BLaER1 (cell line): ENCODE measurements around the gene GABRR3.
"Not testable (repeated sequence)": the region's sequence is repeated elsewhere in the genome, so short reads cannot be mapped to it uniquely, and the experiment has no call there.

Experiments used
- H3K27ac ChIP-seq: shearing (Covaris generic); formaldehyde crosslinking; 2 replicates; pipeline ENCODE4 v1.8.1; 2022
- H3K27me3 ChIP-seq: shearing (Covaris generic); formaldehyde crosslinking; 2 replicates; pipeline ENCODE4 v1.8.1; 2022
- H3K36me3 ChIP-seq: shearing (Covaris generic); formaldehyde crosslinking; 2 replicates; pipeline ENCODE4 v1.8.1; 2022
- H3K4me1 ChIP-seq: shearing (Covaris generic); formaldehyde crosslinking; 2 replicates; pipeline ENCODE4 v1.8.1; 2022
- H3K4me2 ChIP-seq: shearing (Covaris generic); formaldehyde crosslinking; 2 replicates; pipeline ENCODE4 v1.8.1; 2022
- H3K4me3 ChIP-seq: shearing (Covaris generic); formaldehyde crosslinking; 2 replicates; pipeline ENCODE4 v1.8.1; 2022
- H3K9ac ChIP-seq: shearing (Covaris generic); formaldehyde crosslinking; 2 replicates; pipeline ENCODE4 v1.8.1; 2022
- H3K9me3 ChIP-seq: shearing (Covaris generic); formaldehyde crosslinking; 2 replicates; pipeline ENCODE4 v1.8.1; 2022
- H4K20me1 ChIP-seq: shearing (Covaris generic); formaldehyde crosslinking; 2 replicates; pipeline ENCODE4 v1.8.1; 2022
- Cebpa-rat ChIP-seq: shearing (Covaris generic); IDR thresholded peaks from 2 replicates; pipeline ENCODE4 v1.8.1; 2022

The GABRR3 gene

DNA sequence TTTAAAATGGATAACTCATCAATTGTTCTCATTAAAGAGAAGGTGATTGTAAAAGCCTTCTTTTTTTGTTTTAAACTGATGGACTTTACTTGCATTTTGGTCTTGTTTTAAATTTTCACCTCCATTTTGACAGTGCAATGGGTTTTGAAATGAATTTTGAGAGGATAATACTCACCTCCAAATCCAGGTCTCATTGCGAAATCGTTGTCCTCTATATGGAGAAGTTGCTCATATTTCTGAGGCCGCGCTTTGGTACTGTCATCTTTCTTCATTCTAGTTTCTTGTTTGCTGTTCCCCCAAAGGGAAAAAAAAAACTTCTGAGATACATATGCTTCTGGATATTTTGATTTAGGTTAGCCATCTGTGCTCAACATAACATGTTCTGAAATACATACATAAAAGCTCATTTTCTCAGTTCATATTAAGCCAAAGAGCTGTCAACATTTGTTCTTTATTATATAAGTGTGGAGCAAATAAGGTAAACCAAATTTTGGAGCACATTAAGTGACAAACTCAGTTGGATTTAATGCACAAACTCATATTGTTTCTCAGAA, 9.6 kb downstream of the GABRR3 start:
- Histone ChIP-seq H3K36me3 (no peaks in the 10 kb centered on the region), H3K27ac (no peak overlapping the region), H4K20me1 (no peaks in the 10 kb centered on the region), H3K9ac (no peak overlapping the region), H3K4me2 (no peak overlapping the region), H3K9me3 (no peaks in the 10 kb centered on the region), H3K4me1 (no peaks in the 10 kb centered on the region), H3K4me3 (no peak overlapping the region), H3K27me3 (no peaks in the 10 kb centered on the region)
- no peak for TF ChIP-seq Cebpa-rat

DNA sequence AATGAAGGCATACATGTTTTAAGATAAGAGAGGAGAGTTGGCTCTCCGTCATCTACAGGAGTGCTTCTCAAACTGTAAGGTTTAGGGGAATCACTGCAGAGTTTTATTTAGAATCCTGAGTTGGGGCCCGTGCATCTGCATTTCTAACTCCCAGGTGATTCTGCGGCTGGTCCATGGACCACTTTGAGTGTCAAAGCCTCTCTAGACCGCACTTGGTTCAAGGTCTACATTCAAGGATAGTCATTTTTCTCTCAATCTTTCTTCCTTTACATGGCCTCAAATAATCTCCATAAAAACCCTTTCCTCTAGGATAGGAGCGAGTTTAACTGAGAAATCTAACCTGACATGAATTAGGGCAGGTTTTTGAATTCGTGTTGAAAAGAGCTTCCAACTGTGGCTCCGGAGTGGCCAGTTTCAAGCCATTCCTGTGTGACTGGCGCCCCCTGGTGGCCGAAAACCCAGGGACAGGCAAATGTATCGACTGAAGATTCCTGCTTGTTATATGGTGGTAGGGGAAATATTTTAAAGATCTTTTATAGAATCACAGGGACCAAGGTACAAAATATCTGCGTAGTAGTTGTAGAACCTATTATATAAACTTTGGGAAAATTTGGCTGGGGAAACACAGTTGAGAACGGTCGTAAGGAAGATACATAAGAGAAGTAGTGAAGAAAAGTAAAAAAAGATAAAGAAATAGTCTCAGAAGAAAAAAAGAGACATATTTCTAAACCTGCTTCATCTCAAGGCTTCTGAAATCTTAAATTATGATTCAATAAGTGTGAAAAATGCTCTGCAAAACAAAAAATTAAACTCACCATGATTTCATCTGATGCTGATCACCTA, 11.9 kb downstream of the GABRR3 start:
- Histone ChIP-seq H4K20me1 (no peaks in the 10 kb centered on the region), H3K9ac (no peak overlapping the region), H3K27ac (no peak overlapping the region), H3K9me3 (no peaks in the 10 kb centered on the region), H3K36me3 (no peaks in the 10 kb centered on the region), H3K4me2 (no peak overlapping the region), H3K27me3 (no peaks in the 10 kb centered on the region), H3K4me3 (no peak overlapping the region), H3K4me1 (no peaks in the 10 kb centered on the region)
- TF ChIP-seq Cebpa-rat: no peak

DNA sequence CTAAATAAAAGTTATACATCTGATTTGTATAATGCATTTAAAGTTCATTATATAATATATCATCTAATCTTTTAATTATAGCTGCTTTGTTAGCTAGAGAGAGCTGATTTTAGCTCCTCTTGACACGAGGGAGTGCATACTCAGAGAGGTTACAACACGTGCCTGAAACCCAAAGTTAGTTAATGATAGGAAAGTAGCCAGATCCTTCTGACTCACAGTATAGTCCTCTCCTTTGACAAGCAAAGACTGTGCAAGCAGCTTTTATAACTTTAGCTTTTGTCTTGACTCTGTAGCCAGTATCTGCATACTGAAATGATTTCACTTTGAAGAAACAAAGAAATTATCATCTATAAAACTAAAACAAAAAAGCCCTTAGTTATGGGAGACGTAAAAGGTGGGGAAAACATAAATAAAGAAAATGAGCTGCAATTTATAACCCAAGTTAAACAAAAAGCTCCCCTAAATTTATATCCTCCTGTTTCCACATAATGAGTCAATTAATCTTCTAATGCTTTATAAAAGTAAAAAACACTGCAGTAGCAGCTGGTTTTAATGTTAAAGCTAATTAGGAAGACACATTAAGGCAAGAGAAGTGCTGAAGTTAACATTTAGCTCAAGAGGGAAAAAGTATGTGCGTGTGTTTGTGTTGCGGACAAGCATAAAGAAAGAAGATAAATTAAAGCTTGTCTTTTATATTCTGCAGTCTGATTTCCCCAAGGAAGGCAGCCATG, 13.1 kb downstream of the GABRR3 start:
- no peak for TF ChIP-seq Cebpa-rat
- no peak overlapping the region for H3K4me3 ChIP-seq
- no peaks in the 10 kb centered on the region for H4K20me1 ChIP-seq
- H3K36me3 ChIP-seq: no peaks in the 10 kb centered on the region
- H3K27me3 ChIP-seq: no peaks in the 10 kb centered on the region
- no peak overlapping the region for H3K9ac ChIP-seq
- H3K27ac ChIP-seq: no peak overlapping the region
- H3K4me1 ChIP-seq: no peaks in the 10 kb centered on the region
- H3K4me2 ChIP-seq: no peak overlapping the region
- H3K9me3 ChIP-seq: no peaks in the 10 kb centered on the region

DNA sequence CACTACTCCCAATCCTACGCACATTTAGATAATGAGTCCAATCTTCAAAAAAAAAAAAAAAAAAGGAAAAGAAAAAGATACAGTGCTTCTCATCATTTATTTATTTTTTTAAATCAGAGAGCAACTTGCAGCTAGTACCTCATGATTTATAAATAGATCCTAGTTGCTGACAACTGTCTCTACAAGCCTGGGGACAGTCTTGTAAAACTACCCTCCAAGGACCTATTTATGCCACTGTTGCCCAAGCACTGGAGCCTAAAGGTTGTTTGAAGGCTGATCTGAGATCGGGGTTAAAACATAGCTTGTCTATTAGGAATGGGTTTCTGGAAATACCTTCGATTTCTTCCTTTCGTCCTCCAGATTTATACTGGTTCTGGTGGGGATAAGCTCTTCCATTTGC, 14.7 kb downstream of the GABRR3 start:
- H3K4me1 ChIP-seq: no peaks in the 10 kb centered on the region
- H3K9me3 ChIP-seq: no peaks in the 10 kb centered on the region
- H3K4me3 ChIP-seq: no peak overlapping the region
- H3K4me2 ChIP-seq: no peak overlapping the region
- H3K27me3 ChIP-seq: no peaks in the 10 kb centered on the region
- H4K20me1 ChIP-seq: no peaks in the 10 kb centered on the region
- no peaks in the 10 kb centered on the region for H3K36me3 ChIP-seq
- H3K9ac ChIP-seq: no peak overlapping the region
- no peak for TF ChIP-seq Cebpa-rat
- no peak overlapping the region for H3K27ac ChIP-seq

DNA sequence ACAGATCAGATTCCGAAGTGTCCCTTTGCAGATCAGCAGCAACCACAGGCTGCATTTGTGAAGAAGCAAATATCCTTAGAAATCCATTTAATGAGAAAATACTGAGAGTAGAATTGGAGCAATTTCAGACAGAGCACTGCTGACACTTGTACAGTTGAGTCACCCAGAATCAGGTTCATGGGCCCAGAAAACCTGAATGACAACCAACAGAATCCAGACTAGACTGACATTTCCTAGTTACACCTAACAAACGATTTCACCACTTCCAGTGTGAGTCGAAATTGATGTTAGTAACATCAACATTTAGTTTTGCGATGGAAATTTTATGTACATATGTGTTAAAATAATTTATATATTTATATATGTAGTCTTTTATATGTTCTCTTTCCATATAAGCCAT, 16.8 kb downstream of the GABRR3 start:
- H3K4me3 ChIP-seq: no peak overlapping the region
- no peaks in the 10 kb centered on the region for H3K36me3 ChIP-seq
- no peak overlapping the region for H3K27ac ChIP-seq
- H3K9ac ChIP-seq: no peak overlapping the region
- H3K4me2 ChIP-seq: no peak overlapping the region
- TF ChIP-seq Cebpa-rat: no peak
- no peaks in the 10 kb centered on the region for H3K9me3 ChIP-seq
- no peaks in the 10 kb centered on the region for H3K27me3 ChIP-seq
- no peaks in the 10 kb centered on the region for H3K4me1 ChIP-seq
- no peaks in the 10 kb centered on the region for H4K20me1 ChIP-seq

GRCh38 chr3:98014268-98014585, 20.9 kb downstream of the GABRR3 start:
- Histone ChIP-seq H3K4me2 (no peak overlapping the region), H3K4me1 (no peaks in the 10 kb centered on the region), H4K20me1 (no peaks in the 10 kb centered on the region), H3K9me3 (no peaks in the 10 kb centered on the region), H3K27ac (no peak overlapping the region), H3K4me3 (no peak overlapping the region), H3K27me3 (no peaks in the 10 kb centered on the region), H3K36me3 (no peaks in the 10 kb centered on the region), H3K9ac (no peak overlapping the region)
- TF ChIP-seq Cebpa-rat: no peak

GRCh38 chr3:98013411-98014267, 21.5 kb downstream of the GABRR3 start:
- H3K9me3 ChIP-seq: no peaks in the 10 kb centered on the region
- no peak overlapping the region for H3K9ac ChIP-seq
- no peak for TF ChIP-seq Cebpa-rat
- H3K27me3 ChIP-seq: no peaks in the 10 kb centered on the region
- no peaks in the 10 kb centered on the region for H3K36me3 ChIP-seq
- no peak overlapping the region for H3K27ac ChIP-seq
- 0 out of 2 replicates have a peak, but pooled peaks cover 4% of the 10 kb centered on the region for H3K4me1 ChIP-seq
- H4K20me1 ChIP-seq: no peaks in the 10 kb centered on the region
- H3K4me3 ChIP-seq: no peak overlapping the region
- no peak overlapping the region for H3K4me2 ChIP-seq

DNA sequence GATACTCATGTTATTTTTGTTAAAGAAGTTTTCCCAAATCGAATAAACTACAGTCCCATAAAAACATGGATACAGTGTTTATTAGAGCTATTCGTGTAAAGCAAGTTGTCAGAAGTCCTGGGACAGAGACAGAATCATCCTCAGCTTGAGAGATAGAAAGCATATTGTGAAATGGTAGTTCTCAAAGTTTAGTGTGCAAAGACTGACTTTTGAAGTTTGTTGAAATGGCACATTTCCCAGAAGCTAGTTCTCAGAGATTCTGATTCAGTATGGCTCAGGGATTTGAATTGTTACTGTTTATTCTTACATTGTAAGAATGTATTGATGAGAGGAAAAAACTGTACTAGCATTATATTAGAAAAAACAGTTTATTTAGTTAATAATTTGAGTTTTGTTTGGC, 22.1 kb downstream of the GABRR3 start:
- H3K4me2 ChIP-seq: no peak overlapping the region
- 0 out of 2 replicates have a peak, but pooled peaks cover 7% of the 10 kb centered on the region for H3K4me1 ChIP-seq
- H3K9me3 ChIP-seq: no peaks in the 10 kb centered on the region
- H4K20me1 ChIP-seq: no peaks in the 10 kb centered on the region
- no peaks in the 10 kb centered on the region for H3K27me3 ChIP-seq
- no peak overlapping the region for H3K4me3 ChIP-seq
- TF ChIP-seq Cebpa-rat: no peak
- H3K36me3 ChIP-seq: no peaks in the 10 kb centered on the region
- no peak overlapping the region for H3K9ac ChIP-seq
- no peak overlapping the region for H3K27ac ChIP-seq

DNA sequence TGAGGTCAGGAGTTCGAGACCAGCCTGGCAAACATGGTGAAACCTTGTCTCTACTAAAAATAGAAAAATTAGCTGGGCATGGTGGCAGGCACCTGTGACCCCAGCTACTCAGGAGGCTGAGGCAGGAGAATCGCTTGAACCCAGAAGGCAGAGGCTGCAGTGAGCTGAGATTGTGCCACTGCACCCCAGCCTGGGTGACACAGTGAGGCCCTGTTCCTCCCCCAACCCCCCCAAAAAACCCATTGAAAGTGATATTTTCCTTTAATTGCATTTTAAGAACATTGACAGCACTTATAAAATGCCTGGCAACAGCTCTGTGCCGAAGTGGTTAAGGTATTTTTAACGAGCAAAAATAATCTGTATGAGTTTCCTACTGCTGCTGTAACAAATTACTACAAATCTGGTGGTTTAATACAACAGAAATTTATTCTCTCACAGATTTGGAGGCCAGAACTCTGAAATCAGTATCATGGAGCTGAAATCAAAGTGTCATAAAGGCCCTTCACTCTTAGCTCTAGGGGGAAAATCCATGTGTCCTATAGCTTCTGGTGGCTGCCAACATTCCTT, 24.1 kb downstream of the GABRR3 start:
- not testable (repeated sequence) for H4K20me1 ChIP-seq, H3K4me2 ChIP-seq, H3K9me3 ChIP-seq, H3K4me3 ChIP-seq, H3K27ac ChIP-seq, H3K4me1 ChIP-seq, H3K9ac ChIP-seq, H3K27me3 ChIP-seq, H3K36me3 ChIP-seq
